ENCODE data around the gene GSTM2.
"Not testable (repeated sequence)": the region's sequence is repeated elsewhere in the genome, so short reads cannot be mapped to it uniquely, and the experiment has no call there.

The GSTM2 gene

GRCh38 chr1:109691759-109692158, 23.9 kb downstream of the GSTM2 start:
- TF ChIP-seq CTCF (IDR thresholded peaks at IDR 0.05; ENCODE audit: insufficient read depth, low read length, poor library complexity, severe bottlenecking), result no peak
- H3K36me3 ChIP-seq (ENCODE audit: control insufficient read depth, insufficient read depth, low read length), result no peaks in the 10 kb centered on the region
- H3K4me3 ChIP-seq (replicated peaks; ENCODE audit: low read depth, low read length), result no peak overlapping the region
- no peaks in the 10 kb centered on the region for H3K27me3 ChIP-seq (replicated peaks; ENCODE audit: control insufficient read depth, insufficient read depth, low read length)
- DNase-seq (ENCODE audit: extremely low read depth, insufficient read length), result no peak

- not testable (repeated sequence) for DNase-seq (ENCODE audit: extremely low read depth, insufficient read length); H3K4me3 ChIP-seq (replicated peaks; ENCODE audit: low read depth, low read length); H3K36me3 ChIP-seq (ENCODE audit: control insufficient read depth, insufficient read depth, low read length); H3K27me3 ChIP-seq (replicated peaks; ENCODE audit: control insufficient read depth, insufficient read depth, low read length)
These were observed 26.5 kb downstream of the GSTM2 start for GRCh38 chr1:109694400-109694799.

GRCh38 chr1:109695138-109695537, 27.3 kb downstream of the GSTM2 start:
- H3K36me3 ChIP-seq (ENCODE audit: control insufficient read depth, insufficient read depth, low read length); H3K27me3 ChIP-seq (replicated peaks; ENCODE audit: control insufficient read depth, insufficient read depth, low read length); DNase-seq (ENCODE audit: extremely low read depth, insufficient read length); H3K4me3 ChIP-seq (replicated peaks; ENCODE audit: low read depth, low read length): not testable (repeated sequence)

GRCh38 chr1:109697066-109697465, 29.2 kb downstream of the GSTM2 start:
- no peak for TF ChIP-seq CTCF (IDR thresholded peaks at IDR 0.05; ENCODE audit: insufficient read depth, low read length, poor library complexity, severe bottlenecking)
- H3K4me3 ChIP-seq (replicated peaks; ENCODE audit: low read depth, low read length), result no peak overlapping the region
- H3K36me3 ChIP-seq (ENCODE audit: control insufficient read depth, insufficient read depth, low read length), result no peaks in the 10 kb centered on the region
- no peak for DNase-seq (ENCODE audit: extremely low read depth, insufficient read length)
- H3K27me3 ChIP-seq (replicated peaks; ENCODE audit: control insufficient read depth, insufficient read depth, low read length), result no peaks in the 10 kb centered on the region

GRCh38 chr1:109697861-109698260, 30.0 kb downstream of the GSTM2 start:
- H3K27me3 ChIP-seq (replicated peaks; ENCODE audit: control insufficient read depth, insufficient read depth, low read length); H3K4me3 ChIP-seq (replicated peaks; ENCODE audit: low read depth, low read length); H3K36me3 ChIP-seq (ENCODE audit: control insufficient read depth, insufficient read depth, low read length); DNase-seq (ENCODE audit: extremely low read depth, insufficient read length): not testable (repeated sequence)

GRCh38 chr1:109702940-109703339, 35.1 kb downstream of the GSTM2 start:
- H3K4me3 ChIP-seq (replicated peaks; ENCODE audit: low read depth, low read length); DNase-seq (ENCODE audit: extremely low read depth, insufficient read length); H3K36me3 ChIP-seq (ENCODE audit: control insufficient read depth, insufficient read depth, low read length); H3K27me3 ChIP-seq (replicated peaks; ENCODE audit: control insufficient read depth, insufficient read depth, low read length): not testable (repeated sequence)

GRCh38 chr1:109704173-109704572, 36.3 kb downstream of the GSTM2 start:
- no peaks in the 10 kb centered on the region for H3K36me3 ChIP-seq (ENCODE audit: control insufficient read depth, insufficient read depth, low read length)
- H3K27me3 ChIP-seq (replicated peaks; ENCODE audit: control insufficient read depth, insufficient read depth, low read length), result no peaks in the 10 kb centered on the region
- peak; percentile 2 for TF ChIP-seq CTCF (IDR thresholded peaks at IDR 0.05; ENCODE audit: insufficient read depth, low read length, poor library complexity, severe bottlenecking)
- H3K4me3 ChIP-seq (replicated peaks; ENCODE audit: low read depth, low read length), result no peak overlapping the region
- no peak for DNase-seq (ENCODE audit: extremely low read depth, insufficient read length)

GRCh38 chr1:109705411-109705810, 37.6 kb downstream of the GSTM2 start:
- no peak for TF ChIP-seq CTCF (IDR thresholded peaks at IDR 0.05; ENCODE audit: insufficient read depth, low read length, poor library complexity, severe bottlenecking)
- H3K4me3 ChIP-seq (replicated peaks; ENCODE audit: low read depth, low read length), result no peak overlapping the region
- DNase-seq (ENCODE audit: extremely low read depth, insufficient read length), result no peak
- H3K36me3 ChIP-seq (ENCODE audit: control insufficient read depth, insufficient read depth, low read length), result no peaks in the 10 kb centered on the region
- no peaks in the 10 kb centered on the region for H3K27me3 ChIP-seq (replicated peaks; ENCODE audit: control insufficient read depth, insufficient read depth, low read length)

- H3K4me3 ChIP-seq (replicated peaks; ENCODE audit: low read depth, low read length); DNase-seq (ENCODE audit: extremely low read depth, insufficient read length); H3K27me3 ChIP-seq (replicated peaks; ENCODE audit: control insufficient read depth, insufficient read depth, low read length); H3K36me3 ChIP-seq (ENCODE audit: control insufficient read depth, insufficient read depth, low read length): not testable (repeated sequence)
These were observed 41.1 kb downstream of the GSTM2 start for GRCh38 chr1:109708949-109709348.

GRCh38 chr1:109709822-109710221, 42.0 kb downstream of the GSTM2 start:
- H3K4me3 ChIP-seq (replicated peaks; ENCODE audit: low read depth, low read length); H3K27me3 ChIP-seq (replicated peaks; ENCODE audit: control insufficient read depth, insufficient read depth, low read length); H3K36me3 ChIP-seq (ENCODE audit: control insufficient read depth, insufficient read depth, low read length); DNase-seq (ENCODE audit: extremely low read depth, insufficient read length): not testable (repeated sequence)
